HEK293 (cell line): ENCODE data around the gene PERM1.

Experiments used
- EGR2 ChIP-seq: fragments of 450-650 bp; formaldehyde crosslinking; IDR thresholded peaks from 2 replicates; pipeline ENCODE4 v1.5.1; 2016; ENCODE audit warnings: low read depth, missing biosample characterization, missing genetic modification characterization
- GLIS2 ChIP-seq: fragments of 450-650 bp; formaldehyde crosslinking; IDR thresholded peaks from 2 replicates; pipeline ENCODE4 v1.5.1; 2016; ENCODE audit warnings: missing biosample characterization, missing genetic modification characterization
- KLF1 ChIP-seq: fragments of 450-650 bp; formaldehyde crosslinking; IDR thresholded peaks from 2 replicates; pipeline ENCODE4 v1.5.1; 2016; ENCODE audit warnings: missing biosample characterization, missing genetic modification characterization
- KLF16 ChIP-seq: fragments of 450-650 bp; formaldehyde crosslinking; IDR thresholded peaks from 2 replicates; pipeline ENCODE4 v1.5.1; 2017; ENCODE audit warnings: missing biosample characterization, missing genetic modification characterization
- KLF7 ChIP-seq: fragments of 450-650 bp; formaldehyde crosslinking; IDR thresholded peaks from 2 replicates; pipeline ENCODE4 v1.5.1; 2016; ENCODE audit warnings: missing biosample characterization, missing genetic modification characterization, borderline replicate concordance
- KLF8 ChIP-seq: fragments of 450-650 bp; formaldehyde crosslinking; IDR thresholded peaks from 2 replicates; pipeline ENCODE4 v1.5.1; 2016; ENCODE audit warnings: missing biosample characterization, missing genetic modification characterization
- KLF9 ChIP-seq: fragments of 450-650 bp; formaldehyde crosslinking; IDR thresholded peaks from 2 replicates; pipeline ENCODE4 v1.5.1; 2016; ENCODE audit warnings: missing biosample characterization, missing genetic modification characterization, low read depth
- OSR2 ChIP-seq: fragments of 450-650 bp; formaldehyde crosslinking; IDR thresholded peaks from 2 replicates; pipeline ENCODE4 v1.5.1; 2016; ENCODE audit warnings: missing biosample characterization, missing genetic modification characterization
- SP7 ChIP-seq: fragments of 450-650 bp; formaldehyde crosslinking; IDR thresholded peaks from 2 replicates; pipeline ENCODE4 v1.5.1; 2016; ENCODE audit warnings: missing biosample characterization, missing genetic modification characterization
- ZBTB21 ChIP-seq: fragments of 450-650 bp; formaldehyde crosslinking; IDR thresholded peaks from 2 replicates; pipeline ENCODE4 v1.5.1; 2017; ENCODE audit warnings: missing biosample characterization, missing genetic modification characterization
- ZBTB8A ChIP-seq: fragments of 450-650 bp; formaldehyde crosslinking; IDR thresholded peaks from 2 replicates; pipeline ENCODE4 v1.5.1; 2016; ENCODE audit warnings: missing biosample characterization, missing genetic modification characterization
- ZFHX2 ChIP-seq: fragments of 450-650 bp; formaldehyde crosslinking; conservative IDR thresholded peaks from 2 replicates; pipeline ENCODE4 v1.5.1; 2016; ENCODE audit warnings: missing biosample characterization, missing genetic modification characterization
- ZNF146 ChIP-seq: fragments of 450-650 bp; formaldehyde crosslinking; IDR thresholded peaks from 2 replicates; pipeline ENCODE4 v1.5.1; 2016; ENCODE audit warnings: missing biosample characterization, missing genetic modification characterization
- ZNF274 ChIP-seq, 2 experiments: fragments of 200-500 bp in 1 of 2; fragments of 450-650 bp in 1 of 2; sonication (Bioruptor generic) in 1 of 2; formaldehyde crosslinking in 1 of 2; IDR thresholded peaks; 2 replicates each; pipeline versions ENCODE4 v1.5.1 to v1.6.1; 2014 to 2016; ENCODE audit warnings: borderline replicate concordance in 1 of 2, inconsistent platforms in 1 of 2, low read length in 1 of 2, missing biosample characterization in 1 of 2, missing genetic modification characterization in 1 of 2
- ZNF341 ChIP-seq: fragments of 450-650 bp; formaldehyde crosslinking; IDR thresholded peaks from 2 replicates; pipeline ENCODE4; 2016; ENCODE audit warnings: low read depth, missing biosample characterization, missing genetic modification characterization
- ZNF394 ChIP-seq: fragments of 450-650 bp; formaldehyde crosslinking; IDR thresholded peaks from 2 replicates; pipeline ENCODE4 v1.5.1; 2016; ENCODE audit warnings: missing biosample characterization, missing genetic modification characterization, mild to moderate bottlenecking, moderate library complexity, borderline replicate concordance
- ZNF416 ChIP-seq: fragments of 450-650 bp; formaldehyde crosslinking; IDR thresholded peaks from 2 replicates; pipeline ENCODE4 v1.5.1; 2016; ENCODE audit warnings: missing biosample characterization, missing genetic modification characterization
- ZNF529 ChIP-seq: fragments of 450-650 bp; formaldehyde crosslinking; IDR thresholded peaks from 2 replicates; pipeline ENCODE4 v1.5.1; 2017; ENCODE audit warnings: missing genetic modification characterization, missing biosample characterization; ENCODE audit not compliant: insufficient replicate concordance
- ZNF600 ChIP-seq: fragments of 450-650 bp; formaldehyde crosslinking; IDR thresholded peaks from 2 replicates; pipeline ENCODE4 v1.5.1; 2016; ENCODE audit warnings: missing biosample characterization, missing genetic modification characterization
- ZNF629 ChIP-seq: fragments of 450-650 bp; formaldehyde crosslinking; IDR thresholded peaks from 2 replicates; pipeline ENCODE4 v1.5.1; 2017; ENCODE audit warnings: missing biosample characterization, missing genetic modification characterization
- TF ChIP-seq, protein P1 (sequence below): fragments of 450-650 bp; formaldehyde crosslinking; IDR thresholded peaks from 2 replicates; pipeline ENCODE4 v1.5.1; 2016; ENCODE audit warnings: missing biosample characterization, missing genetic modification characterization
- TF ChIP-seq, protein P2 (sequence below): fragments of 450-650 bp; formaldehyde crosslinking; IDR thresholded peaks from 2 replicates; pipeline ENCODE4 v1.5.1; 2017; ENCODE audit warnings: missing biosample characterization, mild to moderate bottlenecking, missing genetic modification characterization, moderate library complexity
- TF ChIP-seq, protein P3 (sequence below): fragments of 450-650 bp; formaldehyde crosslinking; IDR thresholded peaks from 2 replicates; pipeline ENCODE4 v1.5.1; 2016; ENCODE audit warnings: missing biosample characterization, missing genetic modification characterization
- TF ChIP-seq, protein P4 (sequence below): fragments of 450-650 bp; formaldehyde crosslinking; IDR thresholded peaks from 2 replicates; pipeline ENCODE4 v1.5.1; 2016; ENCODE audit warnings: missing biosample characterization, missing genetic modification characterization, borderline replicate concordance

PERM1 gene

GRCh38 chr1:944341-945325, 37.3 kb downstream of the PERM1 start (continued):
- TF ChIP-seq ZNF394 (tag by site-specific recombination): no peak
- TF ChIP-seq KLF7: 0 out of 2 replicates have a peak, but pooled peaks have one; percentile 54
- TF ChIP-seq ZNF600: peak; percentile 35; the same call in 1 of the 2 replicates
- TF ChIP-seq SP7 (tag by site-specific recombination): peak; percentile 82
- no peak for TF ChIP-seq ZNF416 (tag by site-specific recombination)
- no peak for TF ChIP-seq ZNF146
- TF ChIP-seq OSR2 (tag by site-specific recombination): peak; percentile 25; the same call in 1 of the 2 replicates
- TF ChIP-seq KLF1 (tag by site-specific recombination): peak; percentile 95
- TF ChIP-seq, protein P1, sequence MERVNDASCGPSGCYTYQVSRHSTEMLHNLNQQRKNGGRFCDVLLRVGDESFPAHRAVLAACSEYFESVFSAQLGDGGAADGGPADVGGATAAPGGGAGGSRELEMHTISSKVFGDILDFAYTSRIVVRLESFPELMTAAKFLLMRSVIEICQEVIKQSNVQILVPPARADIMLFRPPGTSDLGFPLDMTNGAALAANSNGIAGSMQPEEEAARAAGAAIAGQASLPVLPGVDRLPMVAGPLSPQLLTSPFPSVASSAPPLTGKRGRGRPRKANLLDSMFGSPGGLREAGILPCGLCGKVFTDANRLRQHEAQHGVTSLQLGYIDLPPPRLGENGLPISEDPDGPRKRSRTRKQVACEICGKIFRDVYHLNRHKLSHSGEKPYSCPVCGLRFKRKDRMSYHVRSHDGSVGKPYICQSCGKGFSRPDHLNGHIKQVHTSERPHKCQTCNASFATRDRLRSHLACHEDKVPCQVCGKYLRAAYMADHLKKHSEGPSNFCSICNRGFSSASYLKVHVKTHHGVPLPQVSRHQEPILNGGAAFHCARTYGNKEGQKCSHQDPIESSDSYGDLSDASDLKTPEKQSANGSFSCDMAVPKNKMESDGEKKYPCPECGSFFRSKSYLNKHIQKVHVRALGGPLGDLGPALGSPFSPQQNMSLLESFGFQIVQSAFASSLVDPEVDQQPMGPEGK (tag by site-specific recombination): peak; percentile 20; the same call in 1 of the 2 replicates
- peak; percentile 58 for TF ChIP-seq EGR2 (tag by site-specific recombination)
- no peak for TF ChIP-seq ZNF529 (tag by site-specific recombination)
- TF ChIP-seq GLIS2 (tag by site-specific recombination): peak; percentile 80
- TF ChIP-seq KLF16 (tag by site-specific recombination): peak; percentile 33; the same call in 1 of the 2 replicates
- peak; percentile 90 for TF ChIP-seq ZNF629 (tag by site-specific recombination)
- TF ChIP-seq ZNF341 (tag by site-specific recombination): peak; percentile 73
- TF ChIP-seq ZFHX2 (tag by site-specific recombination): peak; percentile 81
- peak; percentile 46 for TF ChIP-seq ZBTB8A (tag by site-specific recombination)
- TF ChIP-seq KLF8: peak; percentile 81
- peak; percentile 88 for TF ChIP-seq KLF9 (tag by site-specific recombination)
- TF ChIP-seq ZBTB21 (tag by site-specific recombination): peak; percentile 55; the same call in 1 of the 2 replicates
- TF ChIP-seq, protein P2, sequence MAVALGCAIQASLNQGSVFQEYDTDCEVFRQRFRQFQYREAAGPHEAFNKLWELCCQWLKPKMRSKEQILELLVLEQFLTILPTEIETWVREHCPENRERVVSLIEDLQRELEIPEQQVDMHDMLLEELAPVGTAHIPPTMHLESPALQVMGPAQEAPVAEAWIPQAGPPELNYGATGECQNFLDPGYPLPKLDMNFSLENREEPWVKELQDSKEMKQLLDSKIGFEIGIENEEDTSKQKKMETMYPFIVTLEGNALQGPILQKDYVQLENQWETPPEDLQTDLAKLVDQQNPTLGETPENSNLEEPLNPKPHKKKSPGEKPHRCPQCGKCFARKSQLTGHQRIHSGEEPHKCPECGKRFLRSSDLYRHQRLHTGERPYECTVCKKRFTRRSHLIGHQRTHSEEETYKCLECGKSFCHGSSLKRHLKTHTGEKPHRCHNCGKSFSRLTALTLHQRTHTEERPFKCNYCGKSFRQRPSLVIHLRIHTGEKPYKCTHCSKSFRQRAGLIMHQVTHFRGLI (tag by site-specific recombination): peak; percentile 90
- TF ChIP-seq, protein P3, sequence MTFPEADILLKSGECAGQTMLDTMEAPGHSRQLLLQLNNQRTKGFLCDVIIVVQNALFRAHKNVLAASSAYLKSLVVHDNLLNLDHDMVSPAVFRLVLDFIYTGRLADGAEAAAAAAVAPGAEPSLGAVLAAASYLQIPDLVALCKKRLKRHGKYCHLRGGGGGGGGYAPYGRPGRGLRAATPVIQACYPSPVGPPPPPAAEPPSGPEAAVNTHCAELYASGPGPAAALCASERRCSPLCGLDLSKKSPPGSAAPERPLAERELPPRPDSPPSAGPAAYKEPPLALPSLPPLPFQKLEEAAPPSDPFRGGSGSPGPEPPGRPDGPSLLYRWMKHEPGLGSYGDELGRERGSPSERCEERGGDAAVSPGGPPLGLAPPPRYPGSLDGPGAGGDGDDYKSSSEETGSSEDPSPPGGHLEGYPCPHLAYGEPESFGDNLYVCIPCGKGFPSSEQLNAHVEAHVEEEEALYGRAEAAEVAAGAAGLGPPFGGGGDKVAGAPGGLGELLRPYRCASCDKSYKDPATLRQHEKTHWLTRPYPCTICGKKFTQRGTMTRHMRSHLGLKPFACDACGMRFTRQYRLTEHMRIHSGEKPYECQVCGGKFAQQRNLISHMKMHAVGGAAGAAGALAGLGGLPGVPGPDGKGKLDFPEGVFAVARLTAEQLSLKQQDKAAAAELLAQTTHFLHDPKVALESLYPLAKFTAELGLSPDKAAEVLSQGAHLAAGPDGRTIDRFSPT: peak; percentile 49
- TF ChIP-seq ZNF274 (IDR thresholded peaks at IDR 0.05; ENCODE audit: low read length): no peak
- TF ChIP-seq ZNF274 (tag by site-specific recombination; IDR thresholded peaks at IDR 0.05; ENCODE audit: borderline replicate concordance): no peak
- TF ChIP-seq, protein P4, sequence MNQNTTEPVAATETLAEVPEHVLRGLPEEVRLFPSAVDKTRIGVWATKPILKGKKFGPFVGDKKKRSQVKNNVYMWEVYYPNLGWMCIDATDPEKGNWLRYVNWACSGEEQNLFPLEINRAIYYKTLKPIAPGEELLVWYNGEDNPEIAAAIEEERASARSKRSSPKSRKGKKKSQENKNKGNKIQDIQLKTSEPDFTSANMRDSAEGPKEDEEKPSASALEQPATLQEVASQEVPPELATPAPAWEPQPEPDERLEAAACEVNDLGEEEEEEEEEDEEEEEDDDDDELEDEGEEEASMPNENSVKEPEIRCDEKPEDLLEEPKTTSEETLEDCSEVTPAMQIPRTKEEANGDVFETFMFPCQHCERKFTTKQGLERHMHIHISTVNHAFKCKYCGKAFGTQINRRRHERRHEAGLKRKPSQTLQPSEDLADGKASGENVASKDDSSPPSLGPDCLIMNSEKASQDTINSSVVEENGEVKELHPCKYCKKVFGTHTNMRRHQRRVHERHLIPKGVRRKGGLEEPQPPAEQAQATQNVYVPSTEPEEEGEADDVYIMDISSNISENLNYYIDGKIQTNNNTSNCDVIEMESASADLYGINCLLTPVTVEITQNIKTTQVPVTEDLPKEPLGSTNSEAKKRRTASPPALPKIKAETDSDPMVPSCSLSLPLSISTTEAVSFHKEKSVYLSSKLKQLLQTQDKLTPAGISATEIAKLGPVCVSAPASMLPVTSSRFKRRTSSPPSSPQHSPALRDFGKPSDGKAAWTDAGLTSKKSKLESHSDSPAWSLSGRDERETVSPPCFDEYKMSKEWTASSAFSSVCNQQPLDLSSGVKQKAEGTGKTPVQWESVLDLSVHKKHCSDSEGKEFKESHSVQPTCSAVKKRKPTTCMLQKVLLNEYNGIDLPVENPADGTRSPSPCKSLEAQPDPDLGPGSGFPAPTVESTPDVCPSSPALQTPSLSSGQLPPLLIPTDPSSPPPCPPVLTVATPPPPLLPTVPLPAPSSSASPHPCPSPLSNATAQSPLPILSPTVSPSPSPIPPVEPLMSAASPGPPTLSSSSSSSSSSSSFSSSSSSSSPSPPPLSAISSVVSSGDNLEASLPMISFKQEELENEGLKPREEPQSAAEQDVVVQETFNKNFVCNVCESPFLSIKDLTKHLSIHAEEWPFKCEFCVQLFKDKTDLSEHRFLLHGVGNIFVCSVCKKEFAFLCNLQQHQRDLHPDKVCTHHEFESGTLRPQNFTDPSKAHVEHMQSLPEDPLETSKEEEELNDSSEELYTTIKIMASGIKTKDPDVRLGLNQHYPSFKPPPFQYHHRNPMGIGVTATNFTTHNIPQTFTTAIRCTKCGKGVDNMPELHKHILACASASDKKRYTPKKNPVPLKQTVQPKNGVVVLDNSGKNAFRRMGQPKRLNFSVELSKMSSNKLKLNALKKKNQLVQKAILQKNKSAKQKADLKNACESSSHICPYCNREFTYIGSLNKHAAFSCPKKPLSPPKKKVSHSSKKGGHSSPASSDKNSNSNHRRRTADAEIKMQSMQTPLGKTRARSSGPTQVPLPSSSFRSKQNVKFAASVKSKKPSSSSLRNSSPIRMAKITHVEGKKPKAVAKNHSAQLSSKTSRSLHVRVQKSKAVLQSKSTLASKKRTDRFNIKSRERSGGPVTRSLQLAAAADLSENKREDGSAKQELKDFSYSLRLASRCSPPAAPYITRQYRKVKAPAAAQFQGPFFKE (tag by site-specific recombination): no peak
